GM12865 (cell line): ENCODE data around the gene FSIP2.

Experiments
- DNase-seq: peaks from one replicate; pipeline ENCODE4 v3.0.0; 2010; ENCODE audit warnings: low read depth
- H3K4me3 ChIP-seq: 2 replicates; pipeline ENCODE4 v1.5.1; 2011; ENCODE audit warnings: mild to moderate bottlenecking, low read depth, low read length, control low read depth
- TF ChIP-seq, protein P1 (sequence below): IDR thresholded peaks from 2 replicates; pipeline ENCODE4 v1.5.1; 2011; ENCODE audit warnings: low read length, control low read depth, low read depth, inconsistent platforms; ENCODE audit not compliant: insufficient read depth; ENCODE audit errors: missing control alignments

Gene FSIP2, protein sequence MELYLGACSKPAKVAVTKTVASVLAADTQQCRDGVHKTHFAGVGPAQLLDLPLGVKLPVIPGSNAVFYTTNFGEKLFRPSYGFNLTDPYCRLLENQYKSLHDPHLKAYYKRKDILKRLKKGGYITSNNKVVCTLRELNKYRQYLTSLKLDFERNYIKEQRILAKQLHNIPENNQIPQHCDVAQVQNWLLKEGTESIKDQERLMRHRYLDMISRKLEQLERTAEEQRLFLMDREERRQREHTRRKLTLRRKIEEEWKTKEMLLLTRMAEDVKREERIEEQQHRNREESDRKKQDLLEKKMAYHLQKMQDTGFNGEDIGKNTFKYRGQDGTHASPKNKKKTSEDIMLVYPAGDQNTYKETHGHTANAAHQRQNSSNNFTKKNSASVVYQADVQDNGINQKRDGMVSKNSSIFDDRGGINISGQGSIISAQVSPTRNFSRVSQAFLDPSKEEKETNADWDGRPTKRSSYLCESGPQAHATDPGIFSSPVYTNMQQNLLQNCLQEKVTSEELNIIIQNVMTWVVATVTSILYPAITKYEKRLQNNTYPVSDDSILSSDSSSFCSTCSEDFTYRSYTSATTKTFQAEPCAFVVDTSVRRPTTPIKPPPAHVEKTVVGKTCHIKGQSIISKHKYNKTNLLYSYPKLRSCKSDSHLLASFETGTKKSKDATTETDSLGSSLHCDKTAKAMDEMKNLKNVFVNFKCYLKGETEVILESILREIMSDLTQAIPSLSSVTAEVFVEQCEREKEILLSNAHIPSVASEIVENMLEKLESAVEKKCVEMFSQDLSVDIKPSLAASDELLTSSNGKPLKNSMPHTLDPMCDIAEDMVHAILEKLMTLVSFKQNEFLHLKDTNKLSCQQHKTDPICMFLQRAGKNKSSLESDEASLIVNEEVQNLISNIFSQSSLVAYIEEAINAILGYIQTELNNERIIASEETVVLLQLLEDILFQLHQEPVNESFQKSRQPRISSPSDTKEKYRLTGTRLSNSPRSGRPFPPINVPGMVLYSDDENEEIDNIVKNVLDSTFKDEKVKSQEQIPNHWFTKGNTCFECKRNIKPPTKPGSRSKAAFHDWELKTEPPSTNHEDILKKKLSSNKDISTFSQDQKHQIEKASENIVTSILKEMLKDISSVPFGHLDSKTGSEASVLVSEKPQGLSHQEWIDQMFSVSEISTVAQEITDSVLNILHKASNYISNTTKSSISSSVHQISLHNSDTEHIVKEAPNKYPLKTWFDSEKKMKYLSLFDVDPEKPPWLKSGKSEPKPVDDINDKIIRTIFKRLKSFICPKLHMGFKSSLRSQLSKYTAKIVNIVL (N-terminal part only)

DNA sequence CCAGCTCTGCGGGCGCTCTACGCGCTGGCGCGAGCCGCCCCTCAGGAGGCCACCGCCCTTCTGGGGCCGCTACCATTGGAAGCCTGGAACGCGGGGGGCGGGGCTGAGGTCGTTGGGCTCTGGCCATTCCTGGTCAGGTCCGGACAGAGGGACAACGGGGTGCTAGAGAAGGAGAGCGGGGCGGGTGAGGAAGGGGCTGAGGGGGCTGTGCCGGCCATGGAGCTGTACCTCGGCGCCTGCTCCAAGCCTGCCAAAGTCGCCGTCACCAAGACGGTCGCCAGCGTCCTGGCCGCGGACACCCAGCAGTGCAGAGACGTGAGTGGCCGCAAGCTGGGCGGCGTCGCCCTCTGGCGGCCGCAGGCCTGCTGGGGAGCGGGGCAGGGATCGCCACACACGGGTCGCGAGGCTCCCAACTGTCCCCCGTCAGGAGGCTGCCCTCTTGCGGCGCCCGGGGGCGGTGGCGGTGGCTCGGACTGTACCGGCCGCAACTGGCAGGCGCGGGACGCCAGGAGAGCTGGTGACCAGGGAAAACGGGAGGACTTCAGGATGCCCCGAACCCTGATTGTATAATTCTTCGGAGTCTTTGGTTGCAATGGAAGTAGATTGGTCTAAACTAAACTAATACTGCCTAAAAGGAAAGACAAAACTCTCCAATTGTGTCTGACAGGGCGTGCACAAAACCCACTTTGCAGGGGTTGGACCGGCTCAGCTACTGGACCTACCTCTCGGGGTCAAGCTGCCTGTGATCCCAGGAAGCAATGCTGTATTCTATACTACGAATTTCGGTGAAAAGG lies at the start of gene FSIP2:
TSS of gene FSIP2 (plus strand) at position 126 of the 794 bp plus-strand sequence. CDS start at position 217, 91 bp downstream.
- TF ChIP-seq, protein P1, sequence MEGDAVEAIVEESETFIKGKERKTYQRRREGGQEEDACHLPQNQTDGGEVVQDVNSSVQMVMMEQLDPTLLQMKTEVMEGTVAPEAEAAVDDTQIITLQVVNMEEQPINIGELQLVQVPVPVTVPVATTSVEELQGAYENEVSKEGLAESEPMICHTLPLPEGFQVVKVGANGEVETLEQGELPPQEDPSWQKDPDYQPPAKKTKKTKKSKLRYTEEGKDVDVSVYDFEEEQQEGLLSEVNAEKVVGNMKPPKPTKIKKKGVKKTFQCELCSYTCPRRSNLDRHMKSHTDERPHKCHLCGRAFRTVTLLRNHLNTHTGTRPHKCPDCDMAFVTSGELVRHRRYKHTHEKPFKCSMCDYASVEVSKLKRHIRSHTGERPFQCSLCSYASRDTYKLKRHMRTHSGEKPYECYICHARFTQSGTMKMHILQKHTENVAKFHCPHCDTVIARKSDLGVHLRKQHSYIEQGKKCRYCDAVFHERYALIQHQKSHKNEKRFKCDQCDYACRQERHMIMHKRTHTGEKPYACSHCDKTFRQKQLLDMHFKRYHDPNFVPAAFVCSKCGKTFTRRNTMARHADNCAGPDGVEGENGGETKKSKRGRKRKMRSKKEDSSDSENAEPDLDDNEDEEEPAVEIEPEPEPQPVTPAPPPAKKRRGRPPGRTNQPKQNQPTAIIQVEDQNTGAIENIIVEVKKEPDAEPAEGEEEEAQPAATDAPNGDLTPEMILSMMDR, result peak; percentile 91
- DNase-seq, result peak; percentile 84
- no peak within 1 kb of the TSS for H3K4me3 ChIP-seq

DNA sequence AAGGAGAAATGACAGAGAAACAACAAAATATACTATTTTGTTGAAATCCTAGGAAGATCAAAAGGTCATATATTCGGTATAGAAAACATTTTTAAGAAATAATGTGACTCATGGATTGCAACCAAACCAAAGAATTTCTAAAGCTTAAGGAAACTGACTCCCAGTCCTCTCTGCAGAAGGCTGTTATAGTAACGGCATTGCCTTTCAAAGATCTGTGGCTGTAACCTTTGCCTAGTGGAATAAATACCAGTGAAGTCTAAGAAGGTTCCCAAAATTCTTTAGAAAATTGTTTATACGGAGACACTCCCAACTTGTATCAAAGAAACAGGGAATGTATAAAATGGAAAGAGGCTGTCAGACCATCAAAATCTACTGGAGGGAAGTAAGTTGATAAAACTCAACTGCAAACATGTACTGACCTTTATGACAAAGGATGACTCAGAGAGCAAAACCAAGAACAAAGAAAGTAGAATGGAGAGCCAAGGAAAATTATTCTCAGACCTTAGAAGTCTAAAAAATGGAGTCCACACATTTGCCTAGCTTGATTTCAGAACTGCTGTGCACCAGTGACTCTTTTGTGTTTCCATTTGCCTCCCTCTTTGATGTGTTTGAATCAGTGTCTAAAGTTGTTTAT lies 48.6 kb upstream of the FSIP2 start:
- TF ChIP-seq, protein P1, result no peak
- H3K4me3 ChIP-seq, result no peak overlapping the region
- no peak for DNase-seq

DNA sequence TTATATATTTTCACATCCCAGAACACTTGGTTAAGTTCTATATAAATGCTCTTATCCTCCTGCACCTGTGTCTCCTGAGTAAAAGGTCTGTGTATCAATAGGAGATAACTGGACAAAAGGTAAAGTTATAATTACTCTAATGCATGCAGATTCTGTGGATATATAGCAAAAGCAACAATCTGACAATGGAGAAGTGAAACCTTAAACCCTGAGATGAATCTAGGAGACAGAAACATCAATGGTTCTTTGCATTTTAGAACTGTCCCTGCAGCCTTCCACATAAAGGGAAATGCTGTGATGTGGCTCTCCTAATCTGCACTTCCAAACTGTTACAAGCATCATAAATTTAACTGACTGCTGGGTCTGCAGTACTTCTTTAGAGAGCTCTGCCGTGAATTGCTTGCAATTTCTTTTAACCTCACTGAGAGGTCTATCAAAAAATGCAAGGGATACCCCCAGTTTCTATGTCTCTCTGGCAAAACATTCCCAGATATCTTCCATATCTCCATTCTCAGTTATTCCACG lies 42.8 kb upstream of the FSIP2 start:
- H3K4me3 ChIP-seq, result no peak overlapping the region
- TF ChIP-seq, protein P1, result no peak
- DNase-seq, result no peak

DNA sequence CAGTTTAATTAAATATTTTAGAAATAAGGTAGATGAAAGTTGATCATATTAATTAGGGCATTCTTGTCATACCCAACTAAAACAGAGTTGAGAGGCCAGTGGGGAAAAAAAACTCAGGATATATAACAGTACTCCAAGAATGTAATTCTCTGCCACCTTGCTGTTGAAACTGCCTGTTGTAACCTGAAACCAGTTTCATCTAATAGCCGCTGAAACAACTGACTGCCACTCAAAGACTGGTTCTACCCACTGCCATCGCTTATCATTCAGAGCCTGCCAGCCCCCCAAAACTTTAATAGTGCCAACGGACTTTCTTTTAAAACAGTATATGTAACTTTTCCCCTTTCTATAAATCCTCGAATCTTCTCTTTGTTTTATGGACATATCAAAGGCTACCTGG lies 37.7 kb upstream of the FSIP2 start:
- DNase-seq, result no peak
- no peak overlapping the region for H3K4me3 ChIP-seq
- TF ChIP-seq, protein P1, result no peak

DNA sequence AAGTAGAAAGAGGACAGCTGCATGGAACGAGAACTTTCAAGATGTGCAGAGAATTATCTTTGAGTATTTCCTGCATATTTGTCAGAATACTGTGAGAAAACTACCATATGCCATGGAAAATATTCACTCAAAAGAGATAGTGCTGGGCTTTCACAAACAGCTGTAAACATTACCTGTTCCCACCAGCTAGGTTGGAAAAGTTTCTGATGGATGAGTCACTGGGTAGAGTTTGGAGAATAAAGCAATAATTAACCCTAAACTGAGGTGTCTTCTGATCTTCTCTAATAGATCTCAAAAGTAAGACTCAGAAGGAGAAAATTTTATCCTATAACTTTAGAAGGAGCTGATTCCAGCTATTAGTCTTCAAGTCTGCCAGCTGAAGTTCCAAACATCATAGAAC lies 3.9 kb upstream of the FSIP2 start:
- TF ChIP-seq, protein P1, result no peak
- no peak for DNase-seq
- H3K4me3 ChIP-seq, result no peak overlapping the region
